Astrocyte of the spinal cord (primary cell): ENCODE results near the gene SPINT1.

Experiments used
- DNase-seq: peaks from one replicate; pipeline ENCODE4 v3.0.0; 2011; ENCODE audit warnings: low read depth, low spot score
- H3K4me3 ChIP-seq: 2 replicates; pipeline ENCODE4 v1.5.1; 2011; ENCODE audit warnings: low read depth, mild to moderate bottlenecking, low read length, moderate library complexity
- in situ Hi-C: cut with HindIII; loops from 2 replicates; pipeline ENCODE4 v1.10.0; 2017; ENCODE audit warnings: low sequenced_read_pairs
- TF ChIP-seq, protein P1 (sequence below): IDR thresholded peaks from 2 replicates; pipeline ENCODE4 v1.5.1; 2012; ENCODE audit warnings: low read depth, mild to moderate bottlenecking, low read length, inconsistent platforms

Gene SPINT1

DNA sequence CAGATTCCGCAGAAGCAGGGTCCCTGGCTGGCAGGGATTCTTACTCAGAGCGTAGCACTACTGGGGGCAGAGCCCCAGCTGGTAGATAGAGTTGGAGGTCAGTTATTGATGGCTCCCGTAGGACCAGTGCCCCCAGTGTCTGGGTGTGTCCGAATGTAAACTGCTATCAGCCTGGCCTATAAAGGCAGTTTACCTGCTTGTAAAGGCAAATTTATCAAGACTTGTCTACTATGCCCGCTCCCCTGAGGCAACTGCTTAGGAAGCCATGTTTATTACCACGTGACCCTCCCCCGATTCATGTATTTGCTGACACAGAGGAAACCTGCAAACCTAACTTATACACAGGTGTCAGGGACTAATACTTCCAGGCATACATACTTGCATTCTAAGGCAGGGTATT lies 14.7 kb upstream of the SPINT1 start:
- TF ChIP-seq, protein P1, sequence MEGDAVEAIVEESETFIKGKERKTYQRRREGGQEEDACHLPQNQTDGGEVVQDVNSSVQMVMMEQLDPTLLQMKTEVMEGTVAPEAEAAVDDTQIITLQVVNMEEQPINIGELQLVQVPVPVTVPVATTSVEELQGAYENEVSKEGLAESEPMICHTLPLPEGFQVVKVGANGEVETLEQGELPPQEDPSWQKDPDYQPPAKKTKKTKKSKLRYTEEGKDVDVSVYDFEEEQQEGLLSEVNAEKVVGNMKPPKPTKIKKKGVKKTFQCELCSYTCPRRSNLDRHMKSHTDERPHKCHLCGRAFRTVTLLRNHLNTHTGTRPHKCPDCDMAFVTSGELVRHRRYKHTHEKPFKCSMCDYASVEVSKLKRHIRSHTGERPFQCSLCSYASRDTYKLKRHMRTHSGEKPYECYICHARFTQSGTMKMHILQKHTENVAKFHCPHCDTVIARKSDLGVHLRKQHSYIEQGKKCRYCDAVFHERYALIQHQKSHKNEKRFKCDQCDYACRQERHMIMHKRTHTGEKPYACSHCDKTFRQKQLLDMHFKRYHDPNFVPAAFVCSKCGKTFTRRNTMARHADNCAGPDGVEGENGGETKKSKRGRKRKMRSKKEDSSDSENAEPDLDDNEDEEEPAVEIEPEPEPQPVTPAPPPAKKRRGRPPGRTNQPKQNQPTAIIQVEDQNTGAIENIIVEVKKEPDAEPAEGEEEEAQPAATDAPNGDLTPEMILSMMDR, result no peak
- no peak for DNase-seq
- no peak overlapping the region for H3K4me3 ChIP-seq
- in situ Hi-C loops, result no loop called here

DNA sequence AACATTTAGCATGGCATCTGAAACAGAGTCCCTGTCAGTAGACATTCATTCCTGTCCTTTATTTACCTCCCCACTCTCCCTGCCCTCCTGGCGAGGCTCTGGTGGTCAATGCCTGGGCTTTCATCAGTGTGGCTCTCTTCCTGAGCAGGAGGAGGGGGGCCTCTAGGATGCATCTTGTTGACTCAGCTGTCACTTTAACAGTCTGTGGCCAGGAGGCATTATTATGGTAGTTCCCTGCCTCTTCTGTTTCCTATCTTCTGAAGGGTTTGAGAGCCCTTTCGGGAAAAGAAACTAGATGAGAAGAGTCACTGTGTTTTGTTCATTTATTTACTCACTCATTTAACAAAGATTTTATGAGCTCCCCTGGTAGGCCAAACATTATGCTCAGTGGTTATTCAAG lies 13.0 kb upstream of the SPINT1 start:
- DNase-seq, result no peak
- H3K4me3 ChIP-seq, result no peak overlapping the region
- in situ Hi-C loops, result no loop called here
- TF ChIP-seq, protein P1, result no peak

DNA sequence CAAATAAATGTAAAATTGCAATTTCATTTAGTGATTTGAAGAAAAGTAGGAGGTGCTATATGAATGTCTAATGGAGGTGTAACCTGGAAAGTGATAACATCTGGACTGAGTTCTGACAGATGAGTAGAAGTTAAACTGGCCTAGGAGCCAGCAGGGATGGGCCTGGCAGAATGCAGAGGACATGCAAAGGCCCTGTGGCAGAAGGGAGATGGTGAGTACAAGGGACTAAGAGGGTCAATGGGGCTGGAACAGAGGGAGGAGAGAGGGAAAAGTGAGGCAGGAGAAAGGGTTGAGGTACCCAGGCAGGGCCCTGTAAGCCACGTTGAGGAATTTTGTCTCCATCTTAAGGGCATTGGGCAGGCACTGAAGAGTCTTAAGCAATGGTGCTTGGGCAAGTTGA lies 12.0 kb upstream of the SPINT1 start:
- TF ChIP-seq, protein P1, result no peak
- in situ Hi-C loops, result no loop called here

DNA sequence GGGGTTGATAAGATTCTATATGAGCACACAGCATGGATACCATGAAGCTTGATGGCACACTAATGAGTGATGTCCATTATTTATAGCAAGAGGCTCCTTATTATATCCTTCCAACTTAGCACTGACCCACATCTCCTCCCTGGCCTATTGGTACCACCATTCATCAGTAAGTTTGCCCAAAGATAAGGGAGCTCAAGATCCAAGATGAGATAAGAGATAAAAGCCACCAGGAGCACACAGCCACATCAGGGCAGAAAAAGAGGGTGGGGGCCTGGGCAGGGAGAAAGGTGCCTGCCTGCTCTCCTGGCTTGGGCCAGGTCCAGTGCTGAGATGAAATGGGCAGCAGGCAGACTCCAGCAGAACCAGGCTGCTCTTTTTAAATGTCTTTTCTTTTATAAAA lies 10.9 kb upstream of the SPINT1 start:
- DNase-seq, result no peak
- TF ChIP-seq, protein P1, result no peak
- H3K4me3 ChIP-seq, result no peak overlapping the region
- in situ Hi-C loops, result no loop called here

More for the DNA sequence above, 12.0 kb upstream of the SPINT1 start:
- no peak overlapping the region for H3K4me3 ChIP-seq
- DNase-seq, result no peak

DNA sequence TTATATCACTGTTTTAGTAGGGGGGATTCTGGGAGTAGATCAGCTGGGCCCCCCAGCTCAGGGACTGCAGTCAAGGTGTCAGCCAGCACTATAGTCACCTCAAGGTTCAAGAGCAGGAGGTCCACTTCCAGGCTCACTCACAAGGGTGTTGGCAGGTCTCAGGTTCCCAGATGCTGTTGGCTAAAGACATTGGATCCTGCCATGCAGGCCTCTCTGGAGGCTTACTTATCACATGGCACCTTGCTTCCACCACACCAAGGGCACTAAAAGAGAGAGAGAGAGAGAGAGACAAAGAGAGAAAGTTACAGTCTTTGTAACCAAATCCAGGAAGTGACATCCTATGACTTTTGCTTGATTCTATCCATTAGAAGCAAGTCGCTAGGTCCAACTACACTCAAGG lies 7.8 kb upstream of the SPINT1 start:
- no peak overlapping the region for H3K4me3 ChIP-seq
- TF ChIP-seq, protein P1, result no peak
- DNase-seq, result no peak
- in situ Hi-C loops, result no loop called here

DNA sequence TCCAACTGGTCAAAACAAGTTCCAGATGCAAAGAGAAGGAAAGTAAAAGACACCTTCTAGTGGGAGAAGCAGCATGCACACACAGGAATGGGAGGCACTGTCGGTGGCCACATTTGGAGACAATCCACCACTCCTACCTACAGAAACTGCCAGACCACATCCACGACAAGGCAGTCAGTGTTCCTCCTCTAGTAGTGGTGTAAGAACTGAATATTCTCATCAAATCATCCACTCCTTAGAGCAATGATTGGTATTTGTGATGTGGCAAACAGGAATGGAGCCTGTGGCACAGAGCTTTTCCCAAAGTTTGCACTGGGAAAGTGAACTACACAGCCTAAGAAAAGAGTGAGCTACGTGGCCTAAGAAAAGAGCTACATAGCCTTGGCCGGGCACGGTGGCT lies 5.1 kb upstream of the SPINT1 start:
- in situ Hi-C loops, result no loop called here
- no peak overlapping the region for H3K4me3 ChIP-seq
- no peak for DNase-seq
- TF ChIP-seq, protein P1, result no peak

DNA sequence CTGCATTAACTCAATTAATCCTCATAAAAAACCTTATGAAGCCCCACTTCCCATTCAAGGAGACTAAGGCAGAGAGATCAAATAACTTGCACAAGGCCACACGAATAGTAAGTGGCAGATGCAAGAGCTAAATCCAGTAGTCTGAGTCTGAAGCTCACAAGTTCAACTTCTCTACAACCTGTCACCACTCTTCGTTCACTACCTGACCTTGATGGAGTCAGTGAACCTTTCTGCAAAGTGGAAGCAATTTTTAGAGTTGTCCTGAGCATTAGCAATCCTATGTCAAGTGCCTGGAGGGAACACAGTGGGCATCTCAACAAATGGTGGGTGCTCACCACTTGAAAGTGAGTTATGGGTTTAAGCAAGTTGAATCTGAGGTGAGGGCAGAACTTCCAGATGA lies 2.1 kb upstream of the SPINT1 start:
- no peak for DNase-seq
- TF ChIP-seq, protein P1, result no peak
- no peak overlapping the region for H3K4me3 ChIP-seq
- in situ Hi-C loops, result no loop called here
